Lower lobe of right lung (tissue), 2 donors: Measurements from ENCODE around the gene NFKBIZ. TPM values are rescaled to one million over a fixed set of nuclear protein-coding genes. Genes with fewer than 3 reads are reported as not detected.
A peak's percentile ranks its signal among the peaks of the same experiment; 100 is the strongest.

Experiments
- ATAC-seq, 2 donors: fragments of 200-7000 bp; cut with Tn5 transposase; one replicate each; pipeline ENCODE4 v1.9.1; 2020 to 2022; ENCODE audit warnings: mild to moderate bottlenecking in 2 of 2, moderate library complexity in 2 of 2
- DNase-seq: peaks from one replicate; pipeline ENCODE4 v3.0.0-alpha.2; 2020
- H3K27ac ChIP-seq: fragments of 200-600 bp; one replicate; pipeline ENCODE4 v1.8.0; 2022
- H3K27me3 ChIP-seq: fragments of 200-600 bp; one replicate; pipeline ENCODE4 v1.8.0; 2022; ENCODE audit warnings: low read depth
- H3K36me3 ChIP-seq: fragments of 200-600 bp; one replicate; pipeline ENCODE4 v1.8.0; 2022; ENCODE audit warnings: mild to moderate bottlenecking
- H3K4me1 ChIP-seq: fragments of 200-600 bp; one replicate; pipeline ENCODE4 v1.8.0; 2022
- H3K4me3 ChIP-seq: fragments of 200-600 bp; one replicate; pipeline ENCODE4 v1.8.0; 2022; ENCODE audit warnings: mild to moderate bottlenecking
- H3K9me3 ChIP-seq: fragments of 200-600 bp; one replicate; pipeline ENCODE4 v1.8.0; 2022
- intact Hi-C: fragments of 100-400 bp; cut with DNase I; formaldehyde crosslinking; loops from one replicate; pipeline ENCODE4 v1.11.0; 2022
- total RNA-seq: library from RNA; stranded (reverse); fragmentation: NEBNext Ultra II Directional; extraction: Animal tissue kit (Norgen Biotek cat#: 25700); gene quantifications from one replicate; pipeline ENCODE4 v1.2.1, GENCODE V29; 2021
- TF ChIP-seq, protein P1 (sequence below): fragments of 200-600 bp; IDR thresholded peaks from one replicate; pipeline ENCODE4 v1.8.0; 2022; ENCODE audit warnings: antibody characterized with exemption, mild to moderate bottlenecking
- donor health status: DM: no; HTN: yes; CAD: no; lungs with severe emphysema.

Gene NFKBIZ
- total RNA-seq, 1 donor from 2014 or later = 76.2 TPM

DNA sequence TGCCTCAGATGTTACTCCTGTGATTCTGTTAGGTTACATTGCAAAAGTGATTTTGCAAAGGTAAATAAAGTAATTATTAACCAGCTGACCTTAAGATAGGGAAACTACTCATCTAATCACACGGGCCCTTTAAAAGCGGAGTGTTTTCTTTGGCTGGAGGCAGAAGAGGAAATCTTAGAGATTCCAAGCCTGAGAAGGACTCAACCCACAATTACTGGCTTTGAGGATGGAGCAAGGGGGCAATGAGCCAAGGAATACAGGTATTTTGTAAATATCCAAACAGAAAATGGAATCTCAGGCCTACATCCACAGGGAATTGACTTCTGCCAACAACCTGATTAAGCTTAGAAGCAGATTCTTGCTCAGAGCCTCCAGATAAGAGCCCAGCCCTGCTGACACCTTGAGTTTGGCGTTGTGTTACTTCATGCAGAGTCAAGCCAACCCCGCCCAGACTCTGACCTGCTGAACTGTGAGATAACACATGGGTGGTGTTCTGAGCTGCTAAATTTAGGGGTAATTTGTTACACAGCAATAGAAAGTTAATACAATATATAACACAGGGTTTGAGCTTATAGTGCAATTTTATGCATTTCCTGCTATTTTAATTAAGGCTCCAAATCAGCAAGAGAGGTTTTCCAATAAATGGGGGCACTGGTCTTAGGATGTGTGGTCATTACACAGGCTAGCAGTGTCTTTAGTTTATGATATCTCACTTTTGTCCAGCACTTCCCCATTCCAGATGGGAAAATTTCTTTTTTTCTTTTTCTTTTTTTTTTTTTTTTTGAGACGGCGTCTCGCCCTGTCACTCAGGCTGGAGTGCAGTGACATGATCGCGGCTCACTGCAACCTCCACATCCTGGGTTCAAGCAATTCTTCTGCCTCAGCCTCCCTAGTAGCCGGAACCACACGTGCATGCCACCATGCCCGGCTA is 19.5 kb downstream of the NFKBIZ start:
- intact Hi-C loops = no loop called here
- Histone ChIP-seq H3K27me3 (no peaks in the 10 kb centered on the region), H3K4me1 (peaks cover 6% of the 10 kb centered on the region), H3K4me3 (no peak overlapping the region), H3K27ac (no peak overlapping the region), H3K9me3 (no peaks in the 10 kb centered on the region), H3K36me3 (no peaks in the 10 kb centered on the region)
- TF ChIP-seq, protein P1, sequence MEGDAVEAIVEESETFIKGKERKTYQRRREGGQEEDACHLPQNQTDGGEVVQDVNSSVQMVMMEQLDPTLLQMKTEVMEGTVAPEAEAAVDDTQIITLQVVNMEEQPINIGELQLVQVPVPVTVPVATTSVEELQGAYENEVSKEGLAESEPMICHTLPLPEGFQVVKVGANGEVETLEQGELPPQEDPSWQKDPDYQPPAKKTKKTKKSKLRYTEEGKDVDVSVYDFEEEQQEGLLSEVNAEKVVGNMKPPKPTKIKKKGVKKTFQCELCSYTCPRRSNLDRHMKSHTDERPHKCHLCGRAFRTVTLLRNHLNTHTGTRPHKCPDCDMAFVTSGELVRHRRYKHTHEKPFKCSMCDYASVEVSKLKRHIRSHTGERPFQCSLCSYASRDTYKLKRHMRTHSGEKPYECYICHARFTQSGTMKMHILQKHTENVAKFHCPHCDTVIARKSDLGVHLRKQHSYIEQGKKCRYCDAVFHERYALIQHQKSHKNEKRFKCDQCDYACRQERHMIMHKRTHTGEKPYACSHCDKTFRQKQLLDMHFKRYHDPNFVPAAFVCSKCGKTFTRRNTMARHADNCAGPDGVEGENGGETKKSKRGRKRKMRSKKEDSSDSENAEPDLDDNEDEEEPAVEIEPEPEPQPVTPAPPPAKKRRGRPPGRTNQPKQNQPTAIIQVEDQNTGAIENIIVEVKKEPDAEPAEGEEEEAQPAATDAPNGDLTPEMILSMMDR = no peak
- DNase-seq = peak; percentile 63
- peak; percentile 79 to 83 for ATAC-seq

GRCh38 chr3:101870138-101870537 is 20.8 kb downstream of the NFKBIZ start:
- Histone ChIP-seq H3K9me3 (no peaks in the 10 kb centered on the region), H3K4me3 (no peak overlapping the region), H3K4me1 (peaks cover 6% of the 10 kb centered on the region), H3K36me3 (no peaks in the 10 kb centered on the region), H3K27ac (no peak overlapping the region), H3K27me3 (no peaks in the 10 kb centered on the region)
- TF ChIP-seq, protein P1 = no peak
- ATAC-seq (no peak), DNase-seq (no peak)
- intact Hi-C loops = no loop called here

DNA sequence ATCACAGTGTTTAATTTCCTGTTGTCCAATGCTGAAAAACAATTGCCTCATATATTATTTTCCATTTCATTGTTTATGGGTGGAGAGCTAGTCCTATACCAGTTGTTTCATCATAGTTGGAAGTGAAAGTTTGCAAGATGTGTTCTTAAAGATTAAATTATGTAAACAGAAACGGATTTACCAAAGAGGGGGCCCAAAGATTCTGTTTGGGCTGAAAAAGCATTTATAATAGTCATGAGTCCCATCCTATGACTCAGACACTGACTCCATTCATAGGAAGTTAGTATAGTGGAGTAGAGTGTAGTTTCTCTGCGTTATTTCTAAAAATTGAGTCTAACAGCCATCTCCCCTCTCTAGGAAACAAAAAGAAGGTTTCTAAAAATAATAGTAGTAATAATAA is 24.3 kb downstream of the NFKBIZ start:
- TF ChIP-seq, protein P1 = no peak
- intact Hi-C loops = no loop called here
- H3K27ac ChIP-seq = no peak overlapping the region
- no peaks in the 10 kb centered on the region for H3K4me1 ChIP-seq
- no peaks in the 10 kb centered on the region for H3K27me3 ChIP-seq
- H3K4me3 ChIP-seq = no peak overlapping the region
- no peak for DNase-seq
- H3K36me3 ChIP-seq = no peaks in the 10 kb centered on the region
- no peaks in the 10 kb centered on the region for H3K9me3 ChIP-seq
- ATAC-seq = no peak

GRCh38 chr3:101876142-101876541 is 26.8 kb downstream of the NFKBIZ start:
- Histone ChIP-seq H3K4me1 (no peaks in the 10 kb centered on the region), H3K27me3 (no peaks in the 10 kb centered on the region), H3K27ac (no peak overlapping the region), H3K36me3 (no peaks in the 10 kb centered on the region), H3K9me3 (no peaks in the 10 kb centered on the region), H3K4me3 (no peak overlapping the region)
- TF ChIP-seq, protein P1 = no peak
- ATAC-seq (peak in 1 of 2 donors; percentile 46), DNase-seq (no peak)
- intact Hi-C loops = no loop called here

DNA sequence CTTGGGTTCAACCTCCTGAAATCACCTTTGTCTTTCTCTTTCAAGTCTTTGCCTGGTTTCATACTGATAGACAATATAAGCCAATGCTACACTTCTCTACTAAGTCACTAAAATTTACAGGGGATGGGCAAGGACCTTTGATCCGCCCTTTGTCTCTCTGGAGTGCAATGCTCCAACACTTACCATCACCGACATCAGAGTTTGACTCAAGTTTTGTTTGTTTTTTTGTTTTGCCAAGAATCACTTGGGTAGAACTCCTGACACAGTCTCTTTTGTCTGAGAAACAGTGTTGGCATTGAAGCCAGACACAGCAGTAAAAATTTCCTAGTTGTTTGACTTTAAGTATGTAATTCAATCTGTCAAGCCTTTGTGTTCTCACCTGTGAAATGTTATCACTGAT is 29.3 kb downstream of the NFKBIZ start:
- no peaks in the 10 kb centered on the region for H3K4me1 ChIP-seq
- TF ChIP-seq, protein P1 = no peak
- no peak overlapping the region for H3K27ac ChIP-seq
- H3K4me3 ChIP-seq = no peak overlapping the region
- DNase-seq = no peak
- intact Hi-C loops = no loop called here
- H3K9me3 ChIP-seq = no peaks in the 10 kb centered on the region
- no peak for ATAC-seq
- H3K36me3 ChIP-seq = no peaks in the 10 kb centered on the region
- H3K27me3 ChIP-seq = no peaks in the 10 kb centered on the region
